ENCODE results near the gene RPS18. TPM values are rescaled to one million over a fixed set of nuclear protein-coding genes. Genes with fewer than 3 reads are reported as not detected.
A peak's percentile ranks its signal among the peaks of the same experiment; 100 is the strongest.

RPS18 gene
- polyA plus RNA-seq, 3 donors: 2,430 to 3,295 (median 2,894) TPM

DNA sequence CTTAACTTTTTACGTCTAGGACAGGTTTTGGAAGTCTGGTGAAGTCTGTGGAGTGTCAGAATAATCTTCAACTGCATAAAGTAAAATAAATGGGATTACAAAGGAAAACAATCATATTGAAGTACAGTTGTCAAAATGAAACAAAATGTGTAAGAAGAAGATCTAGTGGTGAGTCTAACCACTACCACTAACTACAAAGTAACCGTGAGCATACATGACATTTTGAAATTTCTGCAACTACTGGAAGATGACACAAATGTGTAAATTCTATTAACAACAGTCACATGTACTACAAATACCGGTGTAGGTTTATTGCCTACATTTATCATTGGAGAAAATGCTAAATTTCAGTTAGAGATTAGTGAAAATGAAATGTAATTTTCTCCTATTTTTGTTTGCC lies 29.9 kb upstream of the RPS18 start:
- H3K4me3 Mint-ChIP-seq: peak overlapping the region in 1 of 2 donors; percentile 46
- H3K36me3 ChIP-seq (replicated peaks in 1 of 2; ENCODE audit: control insufficient read depth in 1 of 2, insufficient read depth in 2 of 2, low read length in 2 of 2): no peaks in the 10 kb centered on the region
- H3K79me2 ChIP-seq (ENCODE audit: insufficient read depth, low read length): no peaks in the 10 kb centered on the region
- no peak overlapping the region for H3K4me3 ChIP-seq (replicated peaks in 1 of 3; ENCODE audit: low read depth in 2 of 3, low read length in 3 of 3)
- TF ChIP-seq, protein P1, sequence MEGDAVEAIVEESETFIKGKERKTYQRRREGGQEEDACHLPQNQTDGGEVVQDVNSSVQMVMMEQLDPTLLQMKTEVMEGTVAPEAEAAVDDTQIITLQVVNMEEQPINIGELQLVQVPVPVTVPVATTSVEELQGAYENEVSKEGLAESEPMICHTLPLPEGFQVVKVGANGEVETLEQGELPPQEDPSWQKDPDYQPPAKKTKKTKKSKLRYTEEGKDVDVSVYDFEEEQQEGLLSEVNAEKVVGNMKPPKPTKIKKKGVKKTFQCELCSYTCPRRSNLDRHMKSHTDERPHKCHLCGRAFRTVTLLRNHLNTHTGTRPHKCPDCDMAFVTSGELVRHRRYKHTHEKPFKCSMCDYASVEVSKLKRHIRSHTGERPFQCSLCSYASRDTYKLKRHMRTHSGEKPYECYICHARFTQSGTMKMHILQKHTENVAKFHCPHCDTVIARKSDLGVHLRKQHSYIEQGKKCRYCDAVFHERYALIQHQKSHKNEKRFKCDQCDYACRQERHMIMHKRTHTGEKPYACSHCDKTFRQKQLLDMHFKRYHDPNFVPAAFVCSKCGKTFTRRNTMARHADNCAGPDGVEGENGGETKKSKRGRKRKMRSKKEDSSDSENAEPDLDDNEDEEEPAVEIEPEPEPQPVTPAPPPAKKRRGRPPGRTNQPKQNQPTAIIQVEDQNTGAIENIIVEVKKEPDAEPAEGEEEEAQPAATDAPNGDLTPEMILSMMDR (IDR thresholded peaks at IDR 0.05): no peak
- H2AFZ ChIP-seq (ENCODE audit: insufficient read depth, low read depth, low read length, poor library complexity, severe bottlenecking): no peak overlapping the region
- peaks cover 0 to 10% (median 0%) of the 10 kb centered on the region in 7 donors for H3K9me3 Mint-ChIP-seq
- H3K27me3 Mint-ChIP-seq (ENCODE audit: low read depth in 3 of 3): peaks cover 17 to 26% (median 23%) of the 10 kb centered on the region in 3 donors
- WGBS (ENCODE audit: insufficient coverage): no CpG with 5 or more reads among the region's 3 CpGs
- H3K27me3 ChIP-seq (ENCODE audit: control insufficient read depth in 2 of 2, insufficient read depth in 2 of 2, low read length in 2 of 2): peaks cover 3 to 8% of the 10 kb centered on the region in 2 donors
- no peak overlapping the region for H3K9ac ChIP-seq (ENCODE audit: insufficient read depth, low read length, poor library complexity, severe bottlenecking)
- peaks cover 5% of the 10 kb centered on the region for H3K4me1 Mint-ChIP-seq
- intact Hi-C loops (cut with micrococcal nuclease): loop anchor here (10.0 kb wide), 4 partner anchors 47 to 307 kb away; partner anchors contain the start of gene COL11A2 (in 1 of the 2)
- H3K27ac Mint-ChIP-seq: peak overlapping the region in 1 of 7 donors; percentile 15
- no peaks in the 10 kb centered on the region for H3K36me3 Mint-ChIP-seq
- no peak for DNase-seq
- H4K20me1 ChIP-seq (ENCODE audit: insufficient read depth, low read length): no peaks in the 10 kb centered on the region
- peaks cover 3 to 10% of the 10 kb centered on the region in 2 donors for H3K4me1 ChIP-seq (ENCODE audit: control insufficient read depth in 1 of 2, insufficient read depth in 2 of 2, low read length in 2 of 2)
- H3K4me2 ChIP-seq (replicated peaks; ENCODE audit: extremely low read depth, low read length, poor library complexity, severe bottlenecking): no peak overlapping the region
- no peaks in the 10 kb centered on the region for H3K9me3 ChIP-seq (replicated peaks in 1 of 2; ENCODE audit: control insufficient read depth in 1 of 2, insufficient read depth in 1 of 2, low read length in 2 of 2)
- no peak overlapping the region for H3K27ac ChIP-seq (ENCODE audit: low read depth in 1 of 2, low read length in 2 of 2)

DNA sequence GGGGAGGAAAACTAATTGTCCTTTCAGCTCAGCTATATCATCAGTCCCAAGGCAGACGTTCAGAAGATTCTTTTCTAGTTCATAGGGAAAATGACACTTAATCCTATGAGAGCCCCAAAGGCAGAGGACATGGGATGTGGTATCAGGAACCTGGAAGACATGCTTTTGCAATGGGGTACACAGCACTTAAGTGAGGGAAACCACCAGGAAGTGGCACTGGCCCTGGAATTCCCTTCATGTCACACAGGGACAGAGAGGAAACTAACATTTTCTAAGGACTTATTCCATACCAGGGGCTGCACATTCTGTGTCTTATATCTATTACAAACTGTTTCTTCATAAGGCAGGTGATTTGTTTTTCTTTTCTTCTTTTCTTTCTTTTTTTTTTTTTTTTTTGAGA lies 28.4 kb upstream of the RPS18 start:
- H3K4me3 Mint-ChIP-seq: no peak overlapping the region
- H3K79me2 ChIP-seq (ENCODE audit: insufficient read depth, low read length): no peaks in the 10 kb centered on the region
- peaks cover 0 to 7% (median 0%) of the 10 kb centered on the region in 7 donors for H3K9me3 Mint-ChIP-seq
- intact Hi-C loops (cut with micrococcal nuclease): loop anchor here (10.0 kb wide), 4 partner anchors 49 to 309 kb away; partner anchors contain the start of gene COL11A2 (in 1 of the 2)
- no peaks in the 10 kb centered on the region for H4K20me1 ChIP-seq (ENCODE audit: insufficient read depth, low read length)
- H3K27ac Mint-ChIP-seq: no peak overlapping the region
- WGBS (ENCODE audit: insufficient coverage): no CpG with 5 or more reads among the region's 1 CpG
- peaks cover 10 to 18% of the 10 kb centered on the region in 2 donors for H3K4me1 ChIP-seq (ENCODE audit: control insufficient read depth in 1 of 2, insufficient read depth in 2 of 2, low read length in 2 of 2)
- H3K27me3 ChIP-seq (ENCODE audit: control insufficient read depth in 2 of 2, insufficient read depth in 2 of 2, low read length in 2 of 2): peaks cover 3 to 8% of the 10 kb centered on the region in 2 donors
- no peak overlapping the region for H3K4me2 ChIP-seq (replicated peaks; ENCODE audit: extremely low read depth, low read length, poor library complexity, severe bottlenecking)
- H3K36me3 Mint-ChIP-seq: no peaks in the 10 kb centered on the region
- H3K9me3 ChIP-seq (replicated peaks in 1 of 2; ENCODE audit: control insufficient read depth in 1 of 2, insufficient read depth in 1 of 2, low read length in 2 of 2): no peaks in the 10 kb centered on the region
- DNase-seq: peak in 1 of 3 donors; percentile 29
- no peak overlapping the region for H3K27ac ChIP-seq (ENCODE audit: low read depth in 1 of 2, low read length in 2 of 2)
- H2AFZ ChIP-seq (ENCODE audit: insufficient read depth, low read depth, low read length, poor library complexity, severe bottlenecking): no peak overlapping the region
- TF ChIP-seq, protein P1 (IDR thresholded peaks at IDR 0.05): no peak
- peaks cover 13% of the 10 kb centered on the region for H3K4me1 Mint-ChIP-seq
- no peaks in the 10 kb centered on the region for H3K36me3 ChIP-seq (replicated peaks in 1 of 2; ENCODE audit: control insufficient read depth in 1 of 2, insufficient read depth in 2 of 2, low read length in 2 of 2)
- H3K27me3 Mint-ChIP-seq (ENCODE audit: low read depth in 3 of 3): peaks cover 19 to 28% (median 22%) of the 10 kb centered on the region in 3 donors
- no peak overlapping the region for H3K9ac ChIP-seq (ENCODE audit: insufficient read depth, low read length, poor library complexity, severe bottlenecking)
- no peak overlapping the region for H3K4me3 ChIP-seq (replicated peaks in 1 of 3; ENCODE audit: low read depth in 2 of 3, low read length in 3 of 3)
